IgD-negative memory B cell (primary cell): ENCODE data around the gene EHF. TPM values are rescaled to one million over a fixed set of nuclear protein-coding genes. Genes with fewer than 3 reads are reported as not detected.

Source experiments
- polyA plus RNA-seq: library from polyadenylated mRNA; unstranded; fragments of 300-500 nt; fragmentation: Illumina TruSeq; gene quantifications from one replicate; pipeline ENCODE4 v1.2.3, GENCODE V29; 2021

Gene EHF
- polyA plus RNA-seq, 1 donor from 2014 or later, result not detected

Other genes with a start within 250 kb of the EHF start
- gene CAT, start 182.2 kb upstream of the EHF start, polyA plus RNA-seq, result 160 TPM
- gene ELF5, start 107.3 kb upstream of the EHF start, polyA plus RNA-seq, result not detected